Upper lobe of right lung (tissue), 1 donor: Measurements from ENCODE around the gene SMIM41. TPM values are rescaled to one million over a fixed set of nuclear protein-coding genes. Genes with fewer than 3 reads are reported as not detected.

Source experiments
- ATAC-seq: fragments of 200-7000 bp; cut with Tn5 transposase; one replicate; pipeline ENCODE4 v1.9.1; 2020; ENCODE audit warnings: mild to moderate bottlenecking, moderate library complexity
- DNase-seq: peaks from one replicate; pipeline ENCODE4 v3.0.0-alpha.2; 2020
- H3K27ac ChIP-seq: fragments of 200-600 bp; one replicate; pipeline ENCODE4 v1.8.0; 2022
- H3K27me3 ChIP-seq: fragments of 200-600 bp; one replicate; pipeline ENCODE4 v1.8.0; 2022; ENCODE audit warnings: mild to moderate bottlenecking
- H3K36me3 ChIP-seq: fragments of 200-600 bp; one replicate; pipeline ENCODE4 v1.8.0; 2022
- H3K4me1 ChIP-seq: fragments of 200-600 bp; one replicate; pipeline ENCODE4 v1.8.0; 2022
- H3K4me3 ChIP-seq: fragments of 200-600 bp; one replicate; pipeline ENCODE4 v1.8.0; 2022; ENCODE audit warnings: mild to moderate bottlenecking
- H3K9me3 ChIP-seq: fragments of 200-600 bp; one replicate; pipeline ENCODE4 v1.8.0; 2022
- CTCF ChIP-seq: fragments of 200-600 bp; IDR thresholded peaks from one replicate; pipeline ENCODE4 v1.8.0; 2022; ENCODE audit warnings: antibody characterized with exemption
- intact Hi-C: fragments of 100-400 bp; cut with DNase I; formaldehyde crosslinking; loops from one replicate; pipeline ENCODE4 v1.11.0; 2022
- total RNA-seq: library from RNA; stranded (reverse); fragmentation: NEBNext Ultra II Directional; extraction: Animal tissue kit (Norgen Biotek cat#: 25700); gene quantifications from one replicate; pipeline ENCODE4 v1.2.1, GENCODE V29; 2021
- donor health status: DM: no; HTN: yes; CAD: no; lungs with severe emphysema.

SMIM41 gene
- total RNA-seq, 1 donor from 2014 or later = 6.1 TPM

GRCh38 chr12:52041695-52042123 is 37.8 kb upstream of the SMIM41 start:
- no peak for TF ChIP-seq CTCF
- ATAC-seq = no peak
- Histone ChIP-seq H3K4me3 (no peak overlapping the region), H3K27me3 (no peaks in the 10 kb centered on the region), H3K27ac (no peak overlapping the region), H3K9me3 (no peaks in the 10 kb centered on the region), H3K36me3 (no peaks in the 10 kb centered on the region), H3K4me1 (peaks cover 44% of the 10 kb centered on the region)
- no peak for DNase-seq
- intact Hi-C loops = no loop called here

GRCh38 chr12:52042706-52043385 is 36.7 kb upstream of the SMIM41 start:
- DNase-seq = no peak
- Histone ChIP-seq H3K4me3 (no peak overlapping the region), H3K4me1 (peaks cover 50% of the 10 kb centered on the region), H3K36me3 (no peaks in the 10 kb centered on the region), H3K9me3 (no peaks in the 10 kb centered on the region), H3K27ac (peak overlapping the region; percentile 78), H3K27me3 (no peaks in the 10 kb centered on the region)
- no peak for ATAC-seq
- TF ChIP-seq CTCF = no peak
- intact Hi-C loops = no loop called here

DNA sequence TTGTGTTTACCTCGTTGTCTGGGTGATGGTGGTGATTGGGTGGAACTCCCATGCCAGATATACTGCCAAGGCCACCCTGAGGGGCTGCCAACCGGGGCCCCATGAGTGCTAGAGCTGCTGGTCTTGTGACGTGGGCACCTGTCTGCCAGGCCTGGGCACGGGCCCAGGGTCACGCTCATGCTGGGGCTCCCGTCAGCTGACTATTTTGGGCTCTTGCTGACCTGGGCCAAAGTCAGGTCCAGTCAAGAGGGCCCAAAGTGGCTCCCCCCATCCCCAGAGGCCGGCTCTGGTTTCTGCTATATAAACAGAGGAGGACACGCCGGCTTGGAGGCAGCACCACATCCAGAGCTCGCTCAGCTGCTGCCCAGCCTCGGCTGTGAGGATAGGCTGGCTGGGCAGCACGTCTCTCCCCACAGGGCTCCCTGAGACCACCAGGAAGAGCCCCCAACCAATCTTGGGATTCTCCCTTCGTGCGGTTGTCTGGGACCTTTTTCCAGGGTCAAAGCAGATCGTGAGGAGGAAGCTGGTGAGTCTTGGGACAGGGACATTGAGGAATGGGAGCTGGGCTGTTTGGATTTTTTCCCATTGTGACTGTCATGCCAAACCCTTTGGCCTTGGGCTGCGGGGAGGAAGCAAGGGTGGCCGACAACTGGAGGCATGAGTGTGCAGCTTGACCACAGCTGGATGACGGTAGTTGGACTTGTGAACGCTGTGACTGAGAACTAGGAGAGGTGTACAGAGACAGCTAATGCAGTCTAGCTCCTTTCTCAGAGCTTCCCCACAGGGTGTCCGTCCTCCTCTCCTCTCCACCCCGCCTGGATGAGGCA is 35.9 kb upstream of the SMIM41 start:
- H3K27me3 ChIP-seq = no peaks in the 10 kb centered on the region
- intact Hi-C loops = no loop called here
- H3K9me3 ChIP-seq = no peaks in the 10 kb centered on the region
- H3K4me3 ChIP-seq = no peak overlapping the region
- no peak for TF ChIP-seq CTCF
- DNase-seq = no peak
- H3K27ac ChIP-seq = peak overlapping the region; percentile 78
- no peaks in the 10 kb centered on the region for H3K36me3 ChIP-seq
- H3K4me1 ChIP-seq = peaks cover 47% of the 10 kb centered on the region
- no peak for ATAC-seq

DNA sequence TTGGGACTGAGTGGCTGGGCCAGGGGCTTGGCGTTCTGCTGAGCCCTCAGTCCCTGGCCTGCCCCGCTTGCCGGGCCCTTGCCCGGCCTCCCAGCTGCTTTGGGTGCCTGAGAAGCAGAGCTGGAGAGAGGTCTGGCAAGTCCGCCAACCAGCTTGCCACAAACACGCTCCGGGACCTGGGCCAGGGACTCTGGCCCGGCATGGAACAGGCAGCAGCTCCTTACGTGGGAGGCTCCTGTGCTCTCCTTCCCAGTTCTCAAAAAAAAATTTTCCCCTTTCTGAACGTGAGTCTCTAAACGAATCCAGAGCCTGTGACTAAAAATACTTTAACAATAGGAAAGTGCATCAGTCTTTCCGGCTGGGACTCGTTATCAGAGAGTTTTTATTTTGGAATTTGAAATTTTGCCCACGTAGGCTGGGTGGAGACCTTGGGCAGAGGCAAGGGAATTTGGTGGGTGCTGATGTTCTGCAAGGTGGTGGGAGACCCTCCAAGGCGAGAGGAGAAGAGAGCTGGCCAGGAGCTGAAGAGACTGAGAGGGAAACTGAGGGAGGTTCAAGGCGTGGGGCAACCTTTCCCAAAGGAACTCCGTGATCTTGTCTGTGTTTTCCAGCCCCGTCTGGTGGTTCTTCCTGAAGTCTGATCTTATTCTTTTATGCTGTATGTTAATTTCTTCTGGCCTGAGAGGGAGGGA is 35.1 kb upstream of the SMIM41 start:
- intact Hi-C loops = no loop called here
- no peaks in the 10 kb centered on the region for H3K27me3 ChIP-seq
- H3K4me3 ChIP-seq = no peak overlapping the region
- no peak for TF ChIP-seq CTCF
- H3K27ac ChIP-seq = peak overlapping the region; percentile 78
- no peaks in the 10 kb centered on the region for H3K36me3 ChIP-seq
- DNase-seq (peak; percentile 84), ATAC-seq (peak; percentile 59)
- H3K4me1 ChIP-seq = peaks cover 45% of the 10 kb centered on the region
- H3K9me3 ChIP-seq = no peaks in the 10 kb centered on the region

DNA sequence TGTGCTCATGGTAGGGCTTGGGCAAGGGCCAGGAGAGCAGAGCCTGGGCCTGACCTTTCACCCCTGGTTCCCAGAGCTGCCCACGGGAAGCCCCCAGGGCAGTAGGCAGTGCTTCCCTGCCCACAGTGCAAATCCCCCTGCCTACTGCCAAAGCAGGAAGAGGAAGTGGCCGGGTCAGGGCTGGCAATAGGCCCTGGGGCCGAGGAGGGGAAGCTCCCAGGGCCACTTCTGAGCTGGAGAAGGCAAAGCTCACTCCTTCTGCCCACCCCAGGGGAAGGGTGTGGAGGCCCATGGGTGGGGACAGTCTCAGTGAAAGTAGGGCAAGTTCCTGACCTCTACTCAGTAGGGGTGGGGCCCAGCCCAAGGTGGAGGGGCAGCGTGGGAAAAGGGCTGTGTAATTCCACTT is 33.7 kb upstream of the SMIM41 start:
- Histone ChIP-seq H3K36me3 (no peaks in the 10 kb centered on the region), H3K27ac (peak overlapping the region; percentile 78), H3K9me3 (no peaks in the 10 kb centered on the region), H3K27me3 (no peaks in the 10 kb centered on the region), H3K4me1 (peaks cover 56% of the 10 kb centered on the region), H3K4me3 (no peak overlapping the region)
- peak; percentile 84 for DNase-seq
- TF ChIP-seq CTCF = no peak
- intact Hi-C loops = no loop called here
- ATAC-seq = peak; percentile 68
